GM12878 (cell line): ENCODE measurements around the gene PUDP. TPM values are rescaled to one million over a fixed set of nuclear protein-coding genes. Genes with fewer than 3 reads are reported as not detected.

ENCODE experiments used
- ATAC-seq: fragments of 200-7000 bp; cut with Tn5 transposase; 3 replicates; pipeline ENCODE4 v1.9.1; 2020; ENCODE audit warnings: mild to moderate bottlenecking, moderate library complexity
- BruUV-seq: library from RNA; stranded (reverse); fragments of 400-500 nt; replicated peaks from 2 replicates; lab custom pipeline; 2021; lab: Mats Ljungman, UMichigan
- CTCF ChIA-PET: fragments of 300-600 bp; sonication (Branson Sonifier 250); formaldehyde crosslinking; extraction: SDS; loops from one replicate; lab custom pipeline; 2021; ENCODE audit warnings: inconsistent platforms; lab: Yijun Ruan, JAX
- POLR2A ChIA-PET: fragments of 350-600 bp; formaldehyde crosslinking; extraction: SDS; loops from one replicate; lab custom pipeline; 2021; ENCODE audit warnings: inconsistent platforms; lab: Charles Lee
- RAD21 ChIA-PET: fragments of 300-600 bp; sonication (Branson Sonifier 250); formaldehyde crosslinking; loops from one replicate; lab custom pipeline; 2023; ENCODE audit warnings: antibody characterized with exemption; ENCODE audit not compliant: unreplicated experiment; lab: Charles Lee
- SMC1A ChIA-PET: fragments of 300-600 bp; sonication (Branson Sonifier 250); formaldehyde crosslinking; loops from one replicate; lab custom pipeline; 2023; ENCODE audit not compliant: unreplicated experiment, uncharacterized antibody; lab: Charles Lee
- DNase-seq: peaks from one replicate; pipeline ENCODE4 v3.0.0-alpha.2; 2011; ENCODE audit warnings: low read depth, low spot score
- FAIRE-seq: peaks from 3 replicates; lab custom pipeline; 2011; peaks lifted over from hg19 to GRCh38; lab: Jason Lieb, UNC
- H2AFZ ChIP-seq: 2 replicates; pipeline ENCODE4 v1.6.0; 2011; ENCODE audit warnings: low read depth, low read length, control low read depth; ENCODE audit not compliant: control insufficient read depth
- H3K27ac ChIP-seq: 2 replicates; pipeline ENCODE4 v1.5.1; 2011; ENCODE audit warnings: control low read depth; ENCODE audit not compliant: control insufficient read depth, insufficient read depth
- H3K27me3 ChIP-seq, 2 experiments: replicated peaks in 1 of 2; 2 replicates each; pipeline versions ENCODE4 v1.6.0 to v1.6.1; 2011; ENCODE audit warnings: low read length in 1 of 2; ENCODE audit not compliant: control insufficient read depth in 2 of 2, insufficient read depth in 2 of 2
- H3K36me3 ChIP-seq, 2 experiments: 2 replicates each; pipeline ENCODE4 v1.5.1; 2011; ENCODE audit warnings: low read length in 1 of 2; ENCODE audit not compliant: control insufficient read depth in 2 of 2, insufficient read depth in 2 of 2
- H3K4me1 ChIP-seq: 2 replicates; pipeline ENCODE4 v1.6.1; 2011; ENCODE audit warnings: mild to moderate bottlenecking, low read length, moderate library complexity, mixed read lengths; ENCODE audit not compliant: control insufficient read depth, insufficient read depth
- H3K4me2 ChIP-seq: 2 replicates; pipeline ENCODE4 v1.6.0; 2011; ENCODE audit warnings: control low read depth; ENCODE audit not compliant: control insufficient read depth, insufficient read depth
- H3K4me3 ChIP-seq: fragments of 200-600 bp; sonication (generic); 2 replicates; pipeline ENCODE4 v1.5.1; 2016
- H3K79me2 ChIP-seq: 2 replicates; pipeline ENCODE4 v1.6.0; 2011; ENCODE audit warnings: low read length; ENCODE audit not compliant: control insufficient read depth, insufficient read depth
- H3K9ac ChIP-seq: 2 replicates; pipeline ENCODE4 v1.8.0; 2011; ENCODE audit warnings: low read length, control low read depth, mixed read lengths; ENCODE audit not compliant: control insufficient read depth, insufficient read depth
- H3K9me3 ChIP-seq: replicated peaks from 3 replicates; pipeline ENCODE4 v1.5.1; 2011; ENCODE audit warnings: mild to moderate bottlenecking, low read length; ENCODE audit not compliant: control insufficient read depth, insufficient read depth
- H4K20me1 ChIP-seq: 2 replicates; pipeline ENCODE4 v1.6.0; 2011; ENCODE audit not compliant: control insufficient read depth, insufficient read depth
- HDAC2 ChIP-seq: fragments of 200-600 bp; sonication (generic); IDR thresholded peaks from 2 replicates; pipeline ENCODE4 v1.6.1; 2017
- IKZF1 ChIP-seq: fragments of 450-650 bp; conservative IDR thresholded peaks from 2 replicates; pipeline ENCODE4 v1.6.1; 2017; ENCODE audit warnings: antibody characterized with exemption, mild to moderate bottlenecking
- LARP7 ChIP-seq: fragments of 450-650 bp; IDR thresholded peaks from 2 replicates; pipeline ENCODE4 v1.6.1; 2017; ENCODE audit warnings: mild to moderate bottlenecking
- PAX5 ChIP-seq: IDR thresholded peaks from 2 replicates; pipeline ENCODE4 v1.6.1; 2011; ENCODE audit warnings: low read depth, low read length, borderline replicate concordance
- PAX8 ChIP-seq: fragments of 450-650 bp; IDR thresholded peaks from 2 replicates; pipeline ENCODE4 v1.6.1; 2017; ENCODE audit warnings: mild to moderate bottlenecking, moderate library complexity
- RB1 ChIP-seq: fragments of 450-650 bp; formaldehyde crosslinking; IDR thresholded peaks from 2 replicates; pipeline ENCODE4 v1.6.1; 2017; ENCODE audit warnings: mild to moderate bottlenecking, borderline replicate concordance
- SIN3A ChIP-seq: IDR thresholded peaks from 2 replicates; pipeline ENCODE4 v1.6.1; 2012; ENCODE audit warnings: low read depth, low read length, improper control_type of control experiment
- SPI1 ChIP-seq: IDR thresholded peaks from 2 replicates; pipeline ENCODE4 v1.6.1; 2011; ENCODE audit warnings: low read depth, mild to moderate bottlenecking, low read length, moderate library complexity, borderline replicate concordance; ENCODE audit not compliant: insufficient read depth
- ZSCAN29 ChIP-seq: fragments of 450-650 bp; IDR thresholded peaks from 2 replicates; pipeline ENCODE4 v1.6.1; 2017; ENCODE audit warnings: mild to moderate bottlenecking, moderate library complexity
- WGBS: methylation state at CpG from one replicate; pipeline ENCODE4 v1.1.6; 2016; ENCODE audit warnings: low lambda C conversion rate; ENCODE audit not compliant: insufficient replicate concordance, insufficient coverage; ENCODE audit errors: missing lambda C conversion rate; 5-methylcytosine and 5-hydroxymethylcytosine counted together
- in situ Hi-C: fragments of 300-500 bp; cut with MboI; formaldehyde crosslinking; loops from 9 replicates; pipeline ENCODE4 v1.14.3; 2018; ENCODE audit warnings: mixed read lengths
- intact Hi-C: fragments of 100-400 bp; cut with micrococcal nuclease; formaldehyde crosslinking; loops from one replicate; pipeline ENCODE4 v1.14.2; 2022; ENCODE audit not compliant: unreplicated experiment
- polyA plus RNA-seq, 11 experiments: library from polyadenylated mRNA; depleted of rRNA in 4 of 11; unstranded in 6 of 11; stranded (reverse) in 5 of 11; fragments of >200 nt; fragmentation: Nextera tagmentation in 4 of 11; fragmentation: Illumina TruSeq in 1 of 11; extraction: Ambion mirVana in 4 of 11; extraction: Trizol in 1 of 11; gene quantifications; 1 replicate in 1 of 11; 2 replicates in 10 of 11; pipeline versions ENCODE4 v1.2.1 to v1.2.3, GENCODE V29; 2011 to 2016; ENCODE audit warnings: inconsistent platforms in 2 of 11, missing spikeins in 2 of 11, low read depth in 1 of 11
- total RNA-seq, 4 experiments: library from RNA; depleted of rRNA in 3 of 4; stranded (reverse); fragments of >200 nt in 3 of 4; fragmentation: Illumina TruSeq in 1 of 4; extraction: Trizol in 1 of 4; gene quantifications; 2 replicates each; pipeline versions ENCODE4 v1.2.1 to v1.2.3, GENCODE V29; 2013 to 2021
- TF ChIP-seq, protein P1 (sequence below): IDR thresholded peaks from 2 replicates; pipeline ENCODE4 v1.6.1; 2012; ENCODE audit warnings: low read depth, low read length, improper control_type of control experiment
- TF ChIP-seq, protein P2 (sequence below): fragments of 450-650 bp; IDR thresholded peaks from 2 replicates; pipeline ENCODE4 v1.6.1; 2017; ENCODE audit warnings: low read depth, mild to moderate bottlenecking, moderate library complexity
- TF ChIP-seq, protein P3 (sequence below): fragments of 450-650 bp; IDR thresholded peaks from 2 replicates; pipeline ENCODE4 v1.6.1; 2016; ENCODE audit warnings: mild to moderate bottlenecking
- TF ChIP-seq, protein P4 (sequence below): IDR thresholded peaks from 2 replicates; pipeline ENCODE4 v1.6.1; 2011; ENCODE audit warnings: borderline replicate concordance, low read depth, mild to moderate bottlenecking, moderate library complexity, mixed read lengths, low read length; ENCODE audit not compliant: insufficient read depth; ENCODE audit errors: extremely low read length

The PUDP gene
- total and polyA plus RNA-seq, 10 of the 15 experiments (the other 5 are each of a cell fraction or from before 2014, with no cell fraction given) = 30.8 to 83.5 (median 61.7) TPM

DNA sequence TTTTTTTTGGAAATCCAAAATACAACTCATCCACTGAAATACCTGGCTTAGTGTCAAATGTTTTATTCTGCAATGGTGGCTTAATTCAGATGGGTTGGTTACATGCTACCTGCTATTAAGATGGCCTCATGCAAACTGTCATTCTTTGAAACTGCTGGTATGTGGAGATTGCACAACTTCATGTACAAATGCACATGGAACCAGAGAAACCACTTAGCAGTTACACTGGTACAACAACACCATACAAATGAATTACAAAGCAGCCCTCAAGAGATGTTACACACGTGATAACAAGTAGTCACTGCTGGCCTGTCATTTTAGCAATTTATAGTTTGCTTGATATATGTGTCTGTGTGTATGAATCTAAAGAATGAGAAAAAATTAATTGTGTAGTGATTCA, 85.0 kb downstream of the PUDP start:
- H3K9me3 ChIP-seq = no peaks in the 10 kb centered on the region
- H4K20me1 ChIP-seq = no peaks in the 10 kb centered on the region
- WGBS = 100% methylated on average over 1 of the region's 1 CpG
- H3K4me2 ChIP-seq = no peak overlapping the region
- no peak overlapping the region for H2AFZ ChIP-seq
- no peak overlapping the region for H3K4me3 ChIP-seq
- DNase-seq (no peak), ATAC-seq (no peak), FAIRE-seq (no peak)
- peaks cover 19% of the 10 kb centered on the region for H3K4me1 ChIP-seq
- RAD21 ChIA-PET = no interaction called here
- H3K27ac ChIP-seq = no peak overlapping the region
- POLR2A ChIA-PET = interaction anchor here (0.6 kb wide), 1 partner anchor 19 kb away, joined by 3 read pairs; no protein-coding TSS in a partner anchor
- H3K36me3 ChIP-seq = peaks cover 4 to 6% of the 10 kb centered on the region in 2 experiments; a peak in 3 of 4 replicates
- no peaks in the 10 kb centered on the region for H3K27me3 ChIP-seq
- CTCF ChIA-PET = no interaction called here
- SMC1A ChIA-PET = interaction anchor here (0.7 to 2.5 kb wide), 5 partner anchors 12 to 87 kb away, joined by 3 to 9 read pairs (median 5); no protein-coding TSS in a partner anchor
- BruUV-seq = no TSS peak
- intact Hi-C loops (no loop called here), in situ Hi-C loops (no loop called here)
- H3K9ac ChIP-seq = no peak overlapping the region
- no peaks in the 10 kb centered on the region for H3K79me2 ChIP-seq
- no peak for TF ChIP-seq HDAC2
- TF ChIP-seq RB1 = no peak
- no peak for TF ChIP-seq ZSCAN29
- TF ChIP-seq PAX8 = no peak
- TF ChIP-seq PAX5 = no peak
- TF ChIP-seq SPI1 = no peak
- TF ChIP-seq LARP7 = no peak
- TF ChIP-seq, protein P1, sequence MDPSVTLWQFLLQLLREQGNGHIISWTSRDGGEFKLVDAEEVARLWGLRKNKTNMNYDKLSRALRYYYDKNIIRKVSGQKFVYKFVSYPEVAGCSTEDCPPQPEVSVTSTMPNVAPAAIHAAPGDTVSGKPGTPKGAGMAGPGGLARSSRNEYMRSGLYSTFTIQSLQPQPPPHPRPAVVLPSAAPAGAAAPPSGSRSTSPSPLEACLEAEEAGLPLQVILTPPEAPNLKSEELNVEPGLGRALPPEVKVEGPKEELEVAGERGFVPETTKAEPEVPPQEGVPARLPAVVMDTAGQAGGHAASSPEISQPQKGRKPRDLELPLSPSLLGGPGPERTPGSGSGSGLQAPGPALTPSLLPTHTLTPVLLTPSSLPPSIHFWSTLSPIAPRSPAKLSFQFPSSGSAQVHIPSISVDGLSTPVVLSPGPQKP = no peak
- TF ChIP-seq, protein P2, sequence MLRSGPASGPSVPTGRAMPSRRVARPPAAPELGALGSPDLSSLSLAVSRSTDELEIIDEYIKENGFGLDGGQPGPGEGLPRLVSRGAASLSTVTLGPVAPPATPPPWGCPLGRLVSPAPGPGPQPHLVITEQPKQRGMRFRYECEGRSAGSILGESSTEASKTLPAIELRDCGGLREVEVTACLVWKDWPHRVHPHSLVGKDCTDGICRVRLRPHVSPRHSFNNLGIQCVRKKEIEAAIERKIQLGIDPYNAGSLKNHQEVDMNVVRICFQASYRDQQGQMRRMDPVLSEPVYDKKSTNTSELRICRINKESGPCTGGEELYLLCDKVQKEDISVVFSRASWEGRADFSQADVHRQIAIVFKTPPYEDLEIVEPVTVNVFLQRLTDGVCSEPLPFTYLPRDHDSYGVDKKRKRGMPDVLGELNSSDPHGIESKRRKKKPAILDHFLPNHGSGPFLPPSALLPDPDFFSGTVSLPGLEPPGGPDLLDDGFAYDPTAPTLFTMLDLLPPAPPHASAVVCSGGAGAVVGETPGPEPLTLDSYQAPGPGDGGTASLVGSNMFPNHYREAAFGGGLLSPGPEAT = no peak
- TF ChIP-seq, protein P3, sequence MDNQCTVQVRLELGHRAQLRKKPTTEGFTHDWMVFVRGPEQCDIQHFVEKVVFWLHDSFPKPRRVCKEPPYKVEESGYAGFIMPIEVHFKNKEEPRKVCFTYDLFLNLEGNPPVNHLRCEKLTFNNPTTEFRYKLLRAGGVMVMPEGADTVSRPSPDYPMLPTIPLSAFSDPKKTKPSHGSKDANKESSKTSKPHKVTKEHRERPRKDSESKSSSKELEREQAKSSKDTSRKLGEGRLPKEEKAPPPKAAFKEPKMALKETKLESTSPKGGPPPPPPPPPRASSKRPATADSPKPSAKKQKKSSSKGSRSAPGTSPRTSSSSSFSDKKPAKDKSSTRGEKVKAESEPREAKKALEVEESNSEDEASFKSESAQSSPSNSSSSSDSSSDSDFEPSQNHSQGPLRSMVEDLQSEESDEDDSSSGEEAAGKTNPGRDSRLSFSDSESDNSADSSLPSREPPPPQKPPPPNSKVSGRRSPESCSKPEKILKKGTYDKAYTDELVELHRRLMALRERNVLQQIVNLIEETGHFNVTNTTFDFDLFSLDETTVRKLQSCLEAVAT = no peak
- TF ChIP-seq, protein P4, sequence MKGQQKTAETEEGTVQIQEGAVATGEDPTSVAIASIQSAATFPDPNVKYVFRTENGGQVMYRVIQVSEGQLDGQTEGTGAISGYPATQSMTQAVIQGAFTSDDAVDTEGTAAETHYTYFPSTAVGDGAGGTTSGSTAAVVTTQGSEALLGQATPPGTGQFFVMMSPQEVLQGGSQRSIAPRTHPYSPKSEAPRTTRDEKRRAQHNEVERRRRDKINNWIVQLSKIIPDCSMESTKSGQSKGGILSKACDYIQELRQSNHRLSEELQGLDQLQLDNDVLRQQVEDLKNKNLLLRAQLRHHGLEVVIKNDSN = no peak
- TF ChIP-seq IKZF1 = no peak
- TF ChIP-seq SIN3A = no peak
